GM18868 (cell line): Measurements from ENCODE around the gene MINDY3.
A peak's percentile ranks its signal among the peaks of the same experiment; 100 is the strongest.
"Not testable (repeated sequence)": the region's sequence is repeated elsewhere in the genome, so short reads cannot be mapped to it uniquely, and the experiment has no call there.

Source experiments
- ATAC-seq: cut with Tn5 transposase; IDR thresholded peaks from one replicate; pipeline ENCODE4 v1.9.1; 2021; ENCODE audit warnings: mild to moderate bottlenecking, moderate library complexity; ENCODE audit not compliant: unreplicated experiment

The MINDY3 gene

DNA sequence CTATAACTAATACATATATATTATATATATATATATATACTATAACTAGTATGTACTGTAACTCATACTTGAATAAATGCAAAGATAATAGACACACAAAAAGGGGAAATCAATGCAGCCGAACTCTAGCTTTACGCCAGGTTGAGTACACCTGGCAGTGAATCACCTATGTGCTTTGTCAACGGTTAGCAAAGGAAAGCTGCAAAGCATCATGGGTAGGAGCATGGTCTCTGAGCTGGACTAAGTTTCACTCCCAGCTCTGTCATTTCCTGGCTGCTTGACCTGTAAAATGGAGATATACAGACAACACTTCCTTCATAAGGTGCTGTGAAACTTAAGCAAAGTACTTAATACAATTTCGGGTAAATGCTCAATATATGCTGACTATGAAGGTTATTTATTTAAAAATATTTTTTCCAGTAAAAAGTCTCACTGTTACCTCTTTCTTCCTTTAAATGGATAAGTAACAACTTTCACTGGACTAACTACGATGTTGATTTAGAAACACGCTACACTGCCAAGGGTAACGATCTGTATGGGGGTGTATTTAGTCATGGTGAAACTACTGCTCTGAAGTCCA, 78.8 kb downstream of the MINDY3 start:
- ATAC-seq: no peak

GRCh38 chr10:15780353-15781135, 79.8 kb downstream of the MINDY3 start:
- no peak for ATAC-seq

- no peak for ATAC-seq
Measured at GRCh38 chr10:15775513-15775912, 84.8 kb downstream of the MINDY3 start.

GRCh38 chr10:15774534-15774933, 85.8 kb downstream of the MINDY3 start:
- not testable (repeated sequence) for ATAC-seq

- no peak for ATAC-seq
Measured at GRCh38 chr10:15764892-15765454, 95.3 kb downstream of the MINDY3 start.

DNA sequence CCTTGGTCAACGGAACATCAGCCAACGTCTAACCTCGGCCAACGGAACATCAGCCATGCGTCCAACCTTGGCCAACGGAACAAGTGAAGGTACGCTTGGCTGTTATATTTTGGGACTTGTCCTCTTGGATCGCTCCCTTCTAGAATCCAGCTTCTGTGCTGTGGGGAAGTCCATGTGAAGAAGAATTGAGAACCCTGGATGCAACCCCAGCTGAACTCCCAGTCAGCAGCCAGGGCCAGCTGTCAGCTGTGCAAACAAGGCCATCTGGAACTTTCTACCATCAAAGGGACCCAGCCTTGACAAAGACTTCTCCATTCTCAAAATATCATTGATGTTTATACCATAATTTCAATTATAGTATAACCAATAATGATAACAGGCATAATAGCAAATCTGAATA, 97.3 kb downstream of the MINDY3 start:
- no peak for ATAC-seq

- not testable (repeated sequence) for ATAC-seq
Measured at GRCh38 chr10:15762239-15762638, 98.1 kb downstream of the MINDY3 start.

- not testable (repeated sequence) for ATAC-seq
Measured at GRCh38 chr10:15761224-15761623, 99.1 kb downstream of the MINDY3 start.

GRCh38 chr10:15760681-15761080, 99.6 kb downstream of the MINDY3 start:
- ATAC-seq: no peak

GRCh38 chr10:15759265-15759664, 101.0 kb downstream of the MINDY3 start:
- no peak for ATAC-seq

DNA sequence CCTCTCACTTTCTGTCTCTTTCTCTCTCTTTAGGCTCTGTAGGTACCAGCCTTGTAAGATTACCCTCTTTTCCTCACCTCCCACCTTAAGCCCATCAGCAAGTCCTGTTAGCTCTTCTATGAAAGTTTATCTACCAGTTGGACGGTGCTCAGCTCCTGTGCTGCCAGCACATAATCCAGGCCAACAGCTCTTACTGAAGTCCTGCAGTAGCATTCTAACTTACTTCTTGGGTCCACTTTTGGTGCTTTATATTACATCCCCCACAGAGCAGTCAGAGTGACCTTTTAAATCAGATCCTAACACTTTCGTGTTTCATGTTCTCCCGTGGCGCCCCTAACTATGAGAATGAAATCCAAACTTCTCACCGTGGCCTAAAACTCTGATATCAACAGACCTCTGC, 101.7 kb downstream of the MINDY3 start:
- ATAC-seq: no peak

- no peak for ATAC-seq
Measured at GRCh38 chr10:15754937-15755336, 105.4 kb downstream of the MINDY3 start.

DNA sequence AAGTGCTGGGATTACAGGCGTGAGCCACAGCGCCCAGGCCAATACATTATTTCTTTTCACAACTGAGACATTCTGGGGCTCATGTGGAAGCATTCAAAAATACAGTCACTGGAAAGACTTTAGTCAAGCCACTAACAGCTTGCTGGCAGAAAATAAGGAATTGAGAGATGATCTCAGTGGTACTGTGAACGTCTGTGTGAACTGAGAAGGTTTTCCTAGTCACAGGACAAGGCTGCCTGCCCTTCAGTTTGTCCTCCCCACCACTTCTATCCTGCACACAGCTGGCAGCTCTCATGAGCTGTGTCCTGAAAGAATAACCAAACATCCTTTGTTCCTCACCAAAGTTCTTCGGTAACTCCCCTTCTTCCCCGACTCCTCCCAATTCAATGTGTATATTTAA, 109.3 kb downstream of the MINDY3 start:
- no peak for ATAC-seq

GRCh38 chr10:15748126-15748525, 112.2 kb downstream of the MINDY3 start:
- no peak for ATAC-seq

- no peak for ATAC-seq
Measured at GRCh38 chr10:15747632-15748031, 112.7 kb downstream of the MINDY3 start.

DNA sequence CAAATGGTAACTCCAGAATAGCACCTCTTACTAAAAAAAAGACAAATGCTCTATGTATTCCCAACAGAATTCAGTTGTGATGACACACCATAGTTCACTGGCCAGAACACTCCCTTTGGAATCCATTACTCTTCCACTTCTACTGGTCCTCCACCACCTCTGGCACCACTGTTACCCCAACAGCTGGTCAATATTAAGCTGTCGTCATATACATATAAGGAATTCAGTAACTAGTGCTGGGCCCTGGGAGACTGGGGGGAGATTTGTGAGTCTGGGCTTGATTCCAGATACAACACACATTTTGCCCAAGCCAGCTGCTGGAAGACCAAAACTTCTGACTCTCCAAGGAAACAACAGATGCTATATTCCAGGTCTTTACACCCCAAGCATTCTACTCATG, 114.6 kb downstream of the MINDY3 start:
- no peak for ATAC-seq

DNA sequence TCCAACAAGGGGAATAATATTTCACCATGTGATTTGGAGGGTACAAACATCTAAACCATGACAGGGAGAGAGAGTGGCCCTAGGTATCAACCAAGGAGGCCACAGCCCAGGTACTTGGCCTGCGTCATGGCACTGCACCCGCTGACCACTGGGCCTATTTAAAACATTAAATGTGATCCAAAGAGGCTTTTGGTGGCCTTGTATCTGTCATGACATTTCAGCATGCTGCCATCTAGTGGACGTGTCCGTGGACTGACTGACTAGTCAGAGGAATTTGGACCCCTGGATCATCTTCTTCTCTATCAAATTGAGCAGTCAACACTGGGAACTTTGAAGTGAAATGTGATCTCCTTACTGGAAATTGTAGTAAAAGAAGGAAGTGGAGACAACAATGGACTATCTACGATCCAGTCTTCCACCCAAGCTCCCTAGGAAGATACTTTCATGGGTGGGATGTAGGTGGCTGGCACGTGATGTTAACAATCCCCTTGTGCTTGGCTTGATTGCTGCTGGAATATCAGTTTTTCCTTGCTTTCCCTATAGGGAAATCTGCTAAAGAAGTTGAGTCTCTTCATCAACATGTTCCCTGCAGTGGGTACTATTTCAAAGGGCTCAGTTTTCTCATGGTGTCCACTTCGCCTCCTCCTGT, 116.0 kb downstream of the MINDY3 start:
- peak; percentile 64 for ATAC-seq

DNA sequence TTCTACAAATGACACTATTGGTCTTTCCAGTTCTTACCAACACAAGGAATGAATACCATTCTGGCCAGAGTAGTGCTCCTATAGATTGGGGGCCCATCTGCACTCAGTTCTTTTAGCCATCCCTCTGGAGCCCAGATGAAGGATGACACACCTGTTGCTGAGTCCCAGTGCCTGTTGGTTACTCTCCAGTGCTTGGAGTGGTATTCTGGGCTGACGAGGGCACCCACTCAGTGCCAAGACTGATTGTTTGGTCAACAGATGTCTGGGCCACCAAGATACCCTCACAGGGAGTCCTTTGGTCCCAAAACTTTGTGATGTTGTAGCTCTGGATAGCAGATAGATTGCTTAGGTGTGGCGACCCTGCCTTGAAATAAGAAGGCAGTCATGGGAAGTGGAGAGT, 116.9 kb downstream of the MINDY3 start:
- no peak for ATAC-seq

- no peak for ATAC-seq
Measured at GRCh38 chr10:15742836-15743235, 117.5 kb downstream of the MINDY3 start.

DNA sequence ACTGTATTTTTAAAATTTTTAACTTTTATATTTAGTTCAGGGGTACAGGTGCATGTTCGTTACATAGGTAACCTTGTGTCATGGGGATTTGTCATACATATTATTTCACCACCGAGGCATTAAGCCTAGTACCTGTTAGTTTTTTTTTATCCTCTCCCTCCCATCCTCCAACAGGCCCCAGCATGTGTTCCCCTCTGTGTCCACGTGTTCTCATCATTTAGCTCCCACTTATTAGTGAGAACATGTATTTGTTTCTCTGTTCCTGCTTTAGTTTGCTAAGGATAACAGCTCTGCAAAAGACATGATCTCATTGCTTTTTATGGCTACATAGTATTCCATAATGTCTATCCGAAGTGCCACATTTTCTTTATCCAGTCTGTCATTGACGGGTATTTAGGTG, 118.2 kb downstream of the MINDY3 start:
- ATAC-seq: no peak

DNA sequence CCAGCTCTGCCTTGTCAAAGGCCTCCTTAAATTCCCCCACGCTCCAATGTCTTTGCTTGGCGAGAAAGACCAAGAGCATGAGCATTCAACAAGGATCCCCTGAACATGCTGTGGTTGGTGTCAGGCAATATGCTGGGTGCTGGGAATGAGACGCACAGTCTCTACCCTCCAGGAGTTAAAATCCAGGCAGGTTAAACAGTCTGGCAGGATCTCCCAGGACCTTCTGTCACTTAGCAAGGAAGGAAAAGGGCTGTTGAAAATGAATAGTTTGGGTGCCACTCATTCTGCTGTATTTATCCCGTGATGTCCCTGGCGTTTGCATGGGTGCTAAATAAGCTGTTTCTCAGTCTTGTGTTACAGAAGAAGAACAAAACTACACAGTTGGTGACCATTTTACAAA, 118.7 kb downstream of the MINDY3 start:
- ATAC-seq: no peak

DNA sequence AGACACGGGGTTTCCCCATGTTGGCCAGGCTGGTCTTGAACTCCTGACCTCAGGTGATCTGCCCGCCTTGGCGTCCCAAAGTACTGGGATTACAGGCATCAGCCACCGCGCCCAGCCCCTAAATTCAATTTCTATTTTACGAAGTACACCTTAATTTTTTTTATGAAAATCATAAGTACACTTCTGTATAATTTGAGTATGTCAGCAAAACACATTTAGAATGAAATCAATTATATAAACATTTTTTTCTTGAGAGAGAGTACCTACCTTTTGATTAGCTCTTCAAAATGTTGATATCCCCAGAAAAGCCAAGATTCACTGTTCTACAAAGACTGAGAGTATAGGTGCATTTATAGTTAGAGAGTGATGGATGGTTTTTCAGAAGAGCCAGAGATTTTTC, 120.0 kb downstream of the MINDY3 start:
- ATAC-seq: no peak
